Astrocyte of the cerebellum (primary cell): ENCODE results near the gene IDUA.
"Not testable (repeated sequence)": the region's sequence is repeated elsewhere in the genome, so short reads cannot be mapped to it uniquely, and the experiment has no call there.

Source experiments
- DNase-seq: peaks from one replicate; pipeline ENCODE4 v3.0.0-alpha.2; 2011; ENCODE audit warnings: low read depth
- H3K4me3 ChIP-seq: 2 replicates; pipeline ENCODE4 v1.5.1; 2011; ENCODE audit warnings: mild to moderate bottlenecking, low read depth, low read length, moderate library complexity
- in situ Hi-C: cut with HindIII; loops from 2 replicates; pipeline ENCODE4 v1.10.0; 2017; ENCODE audit warnings: low sequenced_read_pairs
- TF ChIP-seq, protein P1 (sequence below): IDR thresholded peaks from 2 replicates; pipeline ENCODE4 v1.5.1; 2012; ENCODE audit warnings: low read length, low read depth, moderate library complexity, mild to moderate bottlenecking; ENCODE audit errors: missing control alignments

The IDUA gene

DNA sequence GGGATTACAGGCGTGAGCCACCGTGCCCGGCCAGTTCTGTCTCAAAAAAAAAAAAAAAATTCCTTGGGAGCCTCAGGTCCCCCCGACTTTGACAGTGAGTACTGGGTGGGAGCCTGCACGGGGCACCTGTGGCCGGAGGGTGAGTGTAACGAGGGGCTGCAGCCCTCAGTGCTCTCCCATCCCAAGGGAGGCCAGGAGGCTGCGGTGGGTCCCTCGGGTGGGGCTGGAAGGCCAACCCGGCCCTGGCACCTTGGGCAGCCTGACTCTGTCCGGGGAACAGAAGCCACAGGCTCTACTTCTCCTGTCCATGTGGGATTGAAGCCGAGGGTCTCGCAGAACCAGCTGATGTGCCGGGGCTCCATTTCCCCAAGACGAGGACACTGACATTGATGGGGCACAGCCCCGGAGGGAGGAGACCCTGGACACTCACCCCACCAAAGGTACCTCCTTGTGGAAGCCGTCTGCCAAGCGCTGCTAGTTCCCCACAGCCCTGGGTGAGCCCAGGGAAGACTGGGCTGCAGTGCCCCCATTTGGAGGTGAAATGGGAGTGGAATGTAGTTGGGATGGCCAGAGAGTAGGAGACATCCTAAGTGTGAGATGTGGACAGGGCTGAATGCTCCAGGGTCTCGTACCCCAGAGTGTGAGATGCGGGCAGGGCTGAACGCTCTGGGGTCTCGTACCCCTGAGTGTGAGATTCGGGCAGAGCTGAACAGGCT lies 8.6 kb downstream of the IDUA start:
- no peak overlapping the region for H3K4me3 ChIP-seq
- in situ Hi-C loops = no loop called here
- TF ChIP-seq, protein P1, sequence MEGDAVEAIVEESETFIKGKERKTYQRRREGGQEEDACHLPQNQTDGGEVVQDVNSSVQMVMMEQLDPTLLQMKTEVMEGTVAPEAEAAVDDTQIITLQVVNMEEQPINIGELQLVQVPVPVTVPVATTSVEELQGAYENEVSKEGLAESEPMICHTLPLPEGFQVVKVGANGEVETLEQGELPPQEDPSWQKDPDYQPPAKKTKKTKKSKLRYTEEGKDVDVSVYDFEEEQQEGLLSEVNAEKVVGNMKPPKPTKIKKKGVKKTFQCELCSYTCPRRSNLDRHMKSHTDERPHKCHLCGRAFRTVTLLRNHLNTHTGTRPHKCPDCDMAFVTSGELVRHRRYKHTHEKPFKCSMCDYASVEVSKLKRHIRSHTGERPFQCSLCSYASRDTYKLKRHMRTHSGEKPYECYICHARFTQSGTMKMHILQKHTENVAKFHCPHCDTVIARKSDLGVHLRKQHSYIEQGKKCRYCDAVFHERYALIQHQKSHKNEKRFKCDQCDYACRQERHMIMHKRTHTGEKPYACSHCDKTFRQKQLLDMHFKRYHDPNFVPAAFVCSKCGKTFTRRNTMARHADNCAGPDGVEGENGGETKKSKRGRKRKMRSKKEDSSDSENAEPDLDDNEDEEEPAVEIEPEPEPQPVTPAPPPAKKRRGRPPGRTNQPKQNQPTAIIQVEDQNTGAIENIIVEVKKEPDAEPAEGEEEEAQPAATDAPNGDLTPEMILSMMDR = no peak
- DNase-seq = no peak

DNA sequence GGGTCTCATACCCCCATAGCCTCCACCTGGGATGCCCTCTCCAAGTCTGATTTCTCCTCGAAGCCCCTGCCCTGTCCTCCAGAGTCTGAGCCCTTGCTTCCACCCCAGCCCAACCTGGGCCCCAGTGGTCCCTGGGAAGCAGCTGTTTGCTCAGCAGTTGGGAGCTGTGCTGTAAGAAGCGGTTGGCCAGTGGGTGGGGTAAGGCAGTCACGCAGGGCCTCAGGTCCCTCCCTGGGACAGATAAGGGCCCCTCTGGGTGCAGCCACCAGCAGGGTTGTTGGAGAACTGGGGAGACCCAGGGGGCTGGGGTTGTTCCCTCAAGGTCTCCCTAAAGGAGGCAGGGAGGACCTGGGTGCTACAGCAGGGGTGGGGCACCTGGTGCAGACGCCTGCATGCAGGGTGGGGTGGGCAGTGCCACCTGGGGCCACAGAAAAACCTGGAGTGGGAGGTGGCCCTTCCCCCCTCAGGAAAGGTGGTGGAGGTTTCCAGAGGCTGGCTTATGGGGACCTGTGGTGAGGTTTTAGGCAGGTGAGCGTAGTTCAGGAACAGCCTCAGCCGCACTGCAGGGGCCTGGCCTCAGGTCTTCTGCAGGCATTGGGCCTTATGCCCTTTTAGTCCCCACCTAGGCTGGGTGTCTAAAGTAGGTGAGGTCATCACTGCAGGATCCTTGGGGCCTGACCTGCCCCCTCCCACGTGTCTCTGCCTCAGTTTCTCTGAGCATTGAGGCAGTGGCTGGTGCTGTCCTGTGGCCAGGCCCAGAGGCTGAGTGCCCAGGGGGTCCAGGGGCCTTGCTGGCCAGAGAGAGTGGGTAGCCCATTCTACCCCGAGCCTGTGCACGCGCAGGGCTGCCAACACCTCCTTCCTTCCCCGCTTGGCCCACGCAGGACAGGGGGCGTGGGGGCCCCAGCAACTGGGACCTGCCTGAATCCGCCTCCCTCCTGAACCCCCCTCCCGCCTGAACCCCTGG lies 9.5 kb downstream of the IDUA start:
- H3K4me3 ChIP-seq = no peak overlapping the region
- DNase-seq = no peak
- in situ Hi-C loops = no loop called here
- TF ChIP-seq, protein P1 = no peak

DNA sequence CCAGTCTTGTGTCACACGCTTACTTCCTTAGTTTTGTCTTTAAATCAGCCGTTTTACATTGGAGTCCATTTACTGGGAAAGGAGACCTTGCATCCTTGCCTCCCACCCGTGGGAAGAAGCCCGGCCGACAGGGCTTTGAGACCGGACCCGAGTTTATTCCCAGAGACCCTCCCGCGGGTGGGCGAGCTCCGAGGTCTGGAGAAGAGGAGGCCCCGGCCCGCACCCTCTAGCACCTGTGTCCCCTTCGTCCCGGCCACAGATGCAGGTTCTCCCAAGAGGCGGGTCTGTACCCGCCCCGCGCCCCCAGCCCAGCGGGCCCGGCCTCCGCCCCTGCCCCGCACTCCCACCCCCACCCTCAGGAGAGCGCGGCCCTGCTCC lies 10.1 kb downstream of the IDUA start:
- H3K4me3 ChIP-seq = no peak overlapping the region
- TF ChIP-seq, protein P1 = no peak
- in situ Hi-C loops = no loop called here
- DNase-seq = no peak

DNA sequence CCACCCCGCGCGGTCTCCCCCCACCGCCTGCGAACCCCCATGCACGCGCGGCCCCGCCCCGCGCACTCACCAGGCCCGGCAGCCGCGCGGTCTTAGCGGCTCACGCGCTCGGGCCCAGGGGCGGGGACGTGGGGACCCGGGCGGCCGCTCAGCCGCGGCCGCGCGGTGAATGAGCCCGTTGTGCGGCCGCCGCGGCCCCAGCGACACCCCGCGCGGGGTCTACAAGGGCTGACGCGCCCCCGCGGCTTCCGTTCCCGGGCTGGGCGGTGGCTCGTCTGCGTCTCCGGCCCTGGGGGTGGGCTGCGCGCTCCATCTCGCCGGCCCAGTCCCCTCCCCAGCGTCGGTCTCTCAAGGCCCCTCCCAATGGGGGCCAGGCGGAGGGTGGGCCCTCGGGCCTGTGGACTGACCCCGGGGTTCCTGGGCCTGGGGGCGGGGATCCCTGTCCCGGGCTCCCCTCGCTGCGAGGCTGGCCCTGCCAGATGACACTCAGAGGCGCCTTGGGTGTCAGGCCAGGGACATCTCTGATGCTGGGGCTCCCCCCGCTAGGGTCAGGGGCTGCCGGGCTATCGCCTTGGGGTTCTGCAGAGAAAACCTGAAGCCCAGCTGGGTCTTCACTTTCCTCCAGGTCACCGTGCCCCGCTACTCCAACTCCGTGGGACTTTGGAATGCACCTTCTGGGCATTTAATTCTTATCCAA lies 10.7 kb downstream of the IDUA start:
- in situ Hi-C loops = no loop called here
- peak overlapping the region; percentile 14 for H3K4me3 ChIP-seq
- TF ChIP-seq, protein P1 = no peak
- DNase-seq = no peak

DNA sequence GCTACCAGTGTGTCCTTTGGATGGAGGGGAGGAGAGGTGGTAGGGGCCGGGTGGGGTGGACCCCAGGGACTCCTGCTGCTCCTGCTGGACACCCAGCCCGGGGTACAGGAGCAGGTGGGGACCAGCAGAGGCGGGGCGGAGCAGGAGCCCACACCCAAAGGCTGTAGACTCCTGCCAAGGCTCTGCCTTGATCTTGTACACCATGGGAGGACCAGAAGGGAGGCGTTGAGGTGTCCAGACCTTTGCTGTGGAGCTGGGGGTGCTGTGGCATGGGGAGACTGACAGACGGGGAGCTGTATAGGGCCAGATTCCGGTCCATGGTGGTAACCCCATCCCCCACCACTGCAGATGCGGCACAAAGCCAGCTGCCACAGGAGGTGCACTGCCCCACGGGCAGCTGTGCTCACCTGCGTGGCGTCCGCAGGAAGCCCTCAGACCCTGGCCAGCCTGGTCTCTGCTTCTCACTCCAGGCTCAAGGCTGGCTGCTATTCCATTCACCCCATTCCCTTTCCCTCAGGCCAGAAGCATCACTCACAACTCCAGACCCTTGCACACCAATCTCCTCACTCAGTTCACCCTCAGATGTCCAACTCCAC lies 11.3 kb downstream of the IDUA start:
- in situ Hi-C loops = no loop called here
- TF ChIP-seq, protein P1 = no peak
- DNase-seq = no peak
- H3K4me3 ChIP-seq = no peak overlapping the region

DNA sequence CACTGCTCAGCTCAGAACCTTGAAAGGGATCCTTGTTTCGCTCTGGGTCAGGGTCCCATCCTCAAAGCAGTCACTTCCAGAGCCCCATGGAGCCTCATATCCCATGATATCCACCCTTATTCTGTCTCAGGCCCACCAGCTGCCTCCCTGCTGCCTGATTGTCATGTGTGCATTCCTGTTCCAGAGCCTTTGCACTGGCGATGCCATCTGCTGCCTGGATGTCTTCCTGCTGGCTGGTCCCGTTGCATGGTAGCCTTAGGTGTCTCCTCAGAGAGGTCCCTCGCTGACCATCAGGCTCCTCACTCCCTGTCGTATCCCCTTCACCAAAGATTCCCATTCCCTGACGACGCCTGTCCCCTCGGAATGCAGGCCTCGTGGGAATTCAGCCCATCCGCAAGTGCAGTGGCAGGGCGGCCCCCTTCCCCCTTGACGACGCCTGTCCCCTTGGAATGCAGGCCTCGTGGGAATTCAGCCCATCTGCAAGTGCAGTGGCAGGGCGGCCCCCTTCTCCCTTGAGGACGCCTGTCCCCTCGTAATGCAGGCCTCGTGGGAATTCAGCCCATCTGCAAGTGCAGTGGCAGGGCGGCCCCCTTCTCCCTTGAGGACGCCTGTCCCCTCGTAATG lies 12.5 kb downstream of the IDUA start:
- H3K4me3 ChIP-seq, in situ Hi-C loops, DNase-seq: not testable (repeated sequence)
